Kidney (tissue), 14 donors: ENCODE results near the gene TINAG. TPM values are rescaled to one million over a fixed set of nuclear protein-coding genes. Genes with fewer than 3 reads are reported as not detected.

ENCODE experiments used
- DNase-seq, 5 donors: peaks; one replicate each; pipeline ENCODE4 v3.0.0-alpha.2; 2013 to 2020
- FAIRE-seq: peaks from 2 replicates; lab custom pipeline; 2012; peaks lifted over from hg19 to GRCh38; lab: Jason Lieb, UNC
- H3K27ac ChIP-seq, 2 donors: one replicate each; pipeline ENCODE4 v1.7.0; 2013; ENCODE audit warnings: low read depth in 2 of 2, low read length in 2 of 2, inconsistent platforms in 1 of 2
- H3K27me3 ChIP-seq: one replicate; pipeline ENCODE4 v1.7.1; 2013; ENCODE audit warnings: low read length, inconsistent platforms; ENCODE audit not compliant: control insufficient read depth, insufficient read depth
- H3K36me3 ChIP-seq, 3 donors: one replicate each; pipeline versions ENCODE4 v1.7.0 to v1.7.1; 2013; ENCODE audit warnings: low read length in 3 of 3, control low read depth in 1 of 3, inconsistent platforms in 1 of 3; ENCODE audit not compliant: insufficient read depth in 3 of 3, control insufficient read depth in 2 of 3
- H3K4me1 ChIP-seq, 3 donors: one replicate each; pipeline versions ENCODE4 v1.7.0 to v1.7.1; 2013; ENCODE audit warnings: low read length in 3 of 3, inconsistent platforms in 1 of 3, low read depth in 1 of 3; ENCODE audit not compliant: control insufficient read depth in 2 of 3, insufficient read depth in 2 of 3
- H3K4me3 ChIP-seq, 3 donors: one replicate each; pipeline versions ENCODE4 v1.7.0 to v1.8.1; 2013; ENCODE audit warnings: low read length in 3 of 3, control low read depth in 1 of 3, inconsistent platforms in 1 of 3
- H3K9ac ChIP-seq, 3 donors: one replicate each; pipeline versions ENCODE4 v1.7.0 to v1.7.1; 2013; ENCODE audit warnings: low read length in 3 of 3, control low read depth in 1 of 3, inconsistent platforms in 1 of 3
- H3K9me3 ChIP-seq, 3 donors: one replicate each; pipeline versions ENCODE4 v1.7.0 to v1.7.1; 2013; ENCODE audit warnings: low read length in 3 of 3, control low read depth in 1 of 3, inconsistent platforms in 1 of 3; ENCODE audit not compliant: control insufficient read depth in 2 of 3, insufficient read depth in 1 of 3
- CTCF ChIP-seq: IDR thresholded peaks from 3 replicates; pipeline ENCODE4 v1.5.1; 2012; ENCODE audit warnings: mild to moderate bottlenecking, moderate library complexity, borderline replicate concordance; ENCODE audit not compliant: insufficient read depth; ENCODE audit errors: extremely low read depth
- intact Hi-C: fragments of 100-400 bp; cut with DNase I; formaldehyde crosslinking; loops from one replicate; pipeline ENCODE4 v1.11.1; 2022
- polyA plus RNA-seq: library from polyadenylated mRNA; stranded (reverse); fragments of 350-450 nt; fragmentation: Illumina TruSeq; extraction: RNeasy Lipid Tissue Mini Kit (QIAGEN cat#74804); gene quantifications from one replicate; pipeline ENCODE4 v1.2.3, GENCODE V29; 2014; ENCODE audit warnings: low read depth, low replicate concordance; ENCODE audit not compliant: insufficient read depth
- total RNA-seq: library from RNA; stranded (reverse); fragmentation: NEBNext Ultra II Directional; extraction: Animal tissue kit (Norgen Biotek cat#: 25700); gene quantifications from one replicate; pipeline ENCODE4 v1.2.1, GENCODE V29; 2021
- donor health status: control.
- donor health status: control.
- donor health status: control.
- donor health status: control.
- donor health status: control.
- donor health status: DM: yes; HTN: yes; CAD: no.
- donor health status: Normal renal cell carcinoma (clear cell type).

The TINAG gene
- total and polyA plus RNA-seq, 2 donors from 2014 or later, result 22.1 to 73.0 TPM

GRCh38 chr6:54335871-54336270 is 27.6 kb downstream of the TINAG start:
- H3K9ac ChIP-seq, result no peak overlapping the region
- intact Hi-C loops, result no loop called here

DNA sequence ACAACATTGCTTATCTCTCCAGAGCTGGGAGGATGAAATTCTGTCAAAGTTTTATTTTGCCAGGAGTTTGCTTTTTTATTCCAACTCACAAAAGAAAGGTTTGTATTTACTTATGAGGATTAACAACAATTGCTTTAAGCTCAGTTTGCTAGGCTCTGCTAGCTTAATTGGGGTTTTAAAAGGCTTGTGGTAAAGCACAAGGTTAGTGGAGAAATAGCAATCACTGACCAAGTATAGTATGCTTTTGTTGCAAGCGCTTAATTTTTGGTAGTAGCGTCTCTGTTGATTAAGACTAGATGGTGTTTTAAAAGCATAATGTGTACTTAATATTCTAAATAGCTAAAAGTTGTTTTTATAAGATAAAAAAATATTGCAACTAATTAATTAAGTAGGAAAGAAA is 45.7 kb downstream of the TINAG start:
- no peak overlapping the region for H3K9ac ChIP-seq
- no peaks in the 10 kb centered on the region for H3K4me1 ChIP-seq
- DNase-seq, result no peak
- no peaks in the 10 kb centered on the region for H3K9me3 ChIP-seq
- TF ChIP-seq CTCF, result no peak
- H3K36me3 ChIP-seq, result peaks cover 0 to 19% (median 0%) of the 10 kb centered on the region in 3 donors
- no peaks in the 10 kb centered on the region for H3K27me3 ChIP-seq
- H3K27ac ChIP-seq, result no peak overlapping the region
- no peak for FAIRE-seq
- no peak overlapping the region for H3K4me3 ChIP-seq
- intact Hi-C loops, result no loop called here

More at GRCh38 chr6:54335871-54336270, 27.6 kb downstream of the TINAG start:
- FAIRE-seq, result no peak
- no peak for DNase-seq
- H3K9me3 ChIP-seq, result no peaks in the 10 kb centered on the region
- H3K36me3 ChIP-seq, result no peaks in the 10 kb centered on the region
- no peaks in the 10 kb centered on the region for H3K4me1 ChIP-seq
- TF ChIP-seq CTCF, result no peak
- no peak overlapping the region for H3K27ac ChIP-seq
- no peaks in the 10 kb centered on the region for H3K27me3 ChIP-seq
- H3K4me3 ChIP-seq, result no peak overlapping the region

- intact Hi-C loops, result no loop called here
- no peaks in the 10 kb centered on the region for H3K9me3 ChIP-seq
Observed at GRCh38 chr6:54354608-54355007, 46.4 kb downstream of the TINAG start.

More at GRCh38 chr6:54354608-54355007, 46.4 kb downstream of the TINAG start:
- H3K4me1 ChIP-seq, result no peaks in the 10 kb centered on the region
- FAIRE-seq, result no peak
- no peaks in the 10 kb centered on the region for H3K27me3 ChIP-seq
- H3K27ac ChIP-seq, result no peak overlapping the region
- TF ChIP-seq CTCF, result no peak
- H3K4me3 ChIP-seq, result no peak overlapping the region
- DNase-seq, result no peak
- peaks cover 0 to 19% (median 0%) of the 10 kb centered on the region in 3 donors for H3K36me3 ChIP-seq
- H3K9ac ChIP-seq, result no peak overlapping the region
